Right lobe of liver (tissue), 6 donors: ENCODE results near the gene AMPD3. TPM values are rescaled to one million over a fixed set of nuclear protein-coding genes. Genes with fewer than 3 reads are reported as not detected.

Experiments used
- ATAC-seq, 4 donors: fragments of 200-7000 bp; cut with Tn5 transposase; one replicate each; pipeline ENCODE4 v1.9.1; 2020; ENCODE audit warnings: mild to moderate bottlenecking in 4 of 4, moderate library complexity in 4 of 4
- DNase-seq, 3 donors: peaks; one replicate each; pipeline ENCODE4 v3.0.0-alpha.2; 2020
- H3K27ac ChIP-seq, 3 donors: fragments of 200-600 bp; one replicate each; pipeline ENCODE4 v1.8.0; 2022
- H3K27me3 ChIP-seq, 2 donors: fragments of 200-600 bp; one replicate each; pipeline ENCODE4 v1.8.0; 2022
- H3K36me3 ChIP-seq, 4 donors: fragments of 200-600 bp; sonication (generic) in 1 of 4; one replicate each; pipeline versions ENCODE4 v1.5.1 to v1.8.0; 2017 to 2022; ENCODE audit warnings: control low read depth in 1 of 4
- H3K4me1 ChIP-seq, 4 donors: fragments of 200-600 bp; sonication (generic) in 1 of 4; one replicate each; pipeline versions ENCODE4 v1.5.1 to v1.8.0; 2017 to 2022; ENCODE audit warnings: control low read depth in 1 of 4
- H3K4me3 ChIP-seq, 3 donors: fragments of 200-600 bp; one replicate each; pipeline ENCODE4 v1.8.0; 2022
- H3K9me3 ChIP-seq, 4 donors: fragments of 200-600 bp; sonication (generic) in 1 of 4; one replicate each; pipeline versions ENCODE4 v1.5.1 to v1.8.0; 2017 to 2022; ENCODE audit warnings: control low read depth in 1 of 4
- CTCF ChIP-seq, 4 donors: fragments of 200-600 bp in 3 of 4; fragments of 450-650 bp in 1 of 4; IDR thresholded peaks; one replicate each; pipeline versions ENCODE4 v1.5.1 to v1.8.0; 2016 to 2022; ENCODE audit warnings: antibody characterized with exemption in 4 of 4, mild to moderate bottlenecking in 2 of 4
- POLR2A ChIP-seq: fragments of 450-650 bp; IDR thresholded peaks from one replicate; pipeline ENCODE4 v1.6.1; 2017; ENCODE audit warnings: antibody characterized with exemption, mild to moderate bottlenecking
- WGBS: methylation state at CpG from one replicate; pipeline ENCODE4 v1.1.6; 2018; ENCODE audit warnings: low coverage, low lambda C conversion rate; ENCODE audit not compliant: insufficient coverage; ENCODE audit errors: missing lambda C conversion rate; 5-methylcytosine and 5-hydroxymethylcytosine counted together
- intact Hi-C, 2 donors: fragments of 100-400 bp; cut with DNase I; formaldehyde crosslinking; loops; one replicate each; pipeline versions ENCODE4 v1.11.2 to v1.14.1; 2022
- total RNA-seq, 6 experiments: library from RNA; depleted of rRNA in 2 of 6; stranded (reverse); fragments of >200 nt in 2 of 6; fragmentation: NEBNext Ultra II Directional in 3 of 6; extraction: Animal tissue kit (Norgen Biotek cat#: 25700) in 3 of 6; gene quantifications; one replicate each; pipeline versions ENCODE4 v1.1.0 to v1.2.4, GENCODE V29; 2016 to 2023
- donor health status: DM: no; HTN: yes; CAD: no.
- donor health status: DM: no; HTN: no; CAD: no.
- donor health status: DM: no; HTN: no; CAD: no.
- donor health status: DM: no; HTN: yes; CAD: no.
- donor health status: DM: no; HTN: yes; CAD: no.

Gene AMPD3
- total RNA-seq, 6 experiments from 2014 or later: 0.98 to 5.0 (median 1.8) TPM

GRCh38 chr11:10528121-10528520 lies 73.1 kb downstream of the AMPD3 start:
- Histone ChIP-seq H3K27me3 (no peaks in the 10 kb centered on the region), H3K27ac (no peak overlapping the region), H3K36me3 (peaks cover 0 to 22% (median 5%) of the 10 kb centered on the region in 4 donors), H3K4me1 (no peaks in the 10 kb centered on the region), H3K4me3 (no peak overlapping the region), H3K9me3 (no peaks in the 10 kb centered on the region)
- no peak for DNase-seq
- intact Hi-C loops: no loop called here
- no peak for TF ChIP-seq POLR2A
- TF ChIP-seq CTCF (IDR thresholded peaks at IDR 0.05): no peak
- no peak for ATAC-seq

GRCh38 chr11:10529279-10529678 lies 74.2 kb downstream of the AMPD3 start:
- H3K36me3 ChIP-seq: peaks cover 0 to 21% (median 7%) of the 10 kb centered on the region in 4 donors
- H3K27ac ChIP-seq: no peak overlapping the region
- no peak overlapping the region for H3K4me3 ChIP-seq
- no peak for TF ChIP-seq CTCF (IDR thresholded peaks at IDR 0.05)
- TF ChIP-seq POLR2A: no peak
- intact Hi-C loops: no loop called here
- DNase-seq (no peak), ATAC-seq (no peak)
- no peaks in the 10 kb centered on the region for H3K27me3 ChIP-seq
- no peaks in the 10 kb centered on the region for H3K9me3 ChIP-seq
- no peaks in the 10 kb centered on the region for H3K4me1 ChIP-seq
- 94% methylated on average over 2 of the region's 2 CpGs for WGBS

GRCh38 chr11:10532526-10532925 lies 77.5 kb downstream of the AMPD3 start:
- Histone ChIP-seq H3K4me1 (no peaks in the 10 kb centered on the region), H3K36me3 (peaks cover 0 to 14% (median 3%) of the 10 kb centered on the region in 4 donors), H3K27ac (no peak overlapping the region), H3K27me3 (no peaks in the 10 kb centered on the region), H3K9me3 (no peaks in the 10 kb centered on the region), H3K4me3 (no peak overlapping the region)
- WGBS: 69% methylated on average over 2 of the region's 2 CpGs
- intact Hi-C loops: no loop called here
- ATAC-seq (no peak), DNase-seq (no peak)
- TF ChIP-seq POLR2A: no peak

- H3K4me1 ChIP-seq: no peaks in the 10 kb centered on the region
- H3K27ac ChIP-seq: no peak overlapping the region
- no peak overlapping the region for H3K4me3 ChIP-seq
- peaks cover 0 to 14% (median 3%) of the 10 kb centered on the region in 4 donors for H3K36me3 ChIP-seq
- intact Hi-C loops: no loop called here
- H3K9me3 ChIP-seq: no peaks in the 10 kb centered on the region
- TF ChIP-seq POLR2A (no peak), CTCF (IDR thresholded peaks at IDR 0.05) (no peak)
- ATAC-seq (no peak), DNase-seq (no peak)
- H3K27me3 ChIP-seq: no peaks in the 10 kb centered on the region
Observed at GRCh38 chr11:10533323-10533722, 78.3 kb downstream of the AMPD3 start.

GRCh38 chr11:10534316-10534715 lies 79.3 kb downstream of the AMPD3 start:
- H3K4me3 ChIP-seq: no peak overlapping the region
- no peak for DNase-seq
- H3K36me3 ChIP-seq: peaks cover 0 to 8% (median 3%) of the 10 kb centered on the region in 4 donors
- no peak for ATAC-seq
- intact Hi-C loops: no loop called here
- WGBS: 63% methylated on average over 2 of the region's 2 CpGs
- no peaks in the 10 kb centered on the region for H3K9me3 ChIP-seq
- no peak for TF ChIP-seq CTCF (IDR thresholded peaks at IDR 0.05)
- no peak for TF ChIP-seq POLR2A
- peaks cover 0 to 4% (median 0%) of the 10 kb centered on the region in 4 donors for H3K4me1 ChIP-seq
- H3K27ac ChIP-seq: no peak overlapping the region
- H3K27me3 ChIP-seq: no peaks in the 10 kb centered on the region
